ENCODE measurements around the gene KRTAP5-8.

Gene KRTAP5-8

DNA sequence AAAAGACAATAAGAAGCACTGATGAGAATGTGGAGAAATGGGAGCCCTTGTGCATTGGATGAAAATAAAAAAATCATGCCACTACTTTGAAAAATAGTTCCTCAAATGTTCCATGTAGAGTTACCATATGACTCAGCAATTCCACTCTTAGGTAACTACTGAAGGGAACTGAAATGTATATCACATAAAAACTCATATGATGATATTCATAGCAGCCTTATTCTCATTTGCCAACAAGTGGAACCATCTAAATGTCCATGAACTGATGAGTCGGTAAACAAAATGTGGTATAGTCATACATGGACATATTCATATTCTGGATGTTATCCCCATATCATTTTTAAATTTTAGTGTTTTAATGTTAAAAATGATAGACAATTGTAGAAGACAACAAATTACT lies 13.9 kb downstream of the KRTAP5-8 start:
- TF ChIP-seq, protein P1, sequence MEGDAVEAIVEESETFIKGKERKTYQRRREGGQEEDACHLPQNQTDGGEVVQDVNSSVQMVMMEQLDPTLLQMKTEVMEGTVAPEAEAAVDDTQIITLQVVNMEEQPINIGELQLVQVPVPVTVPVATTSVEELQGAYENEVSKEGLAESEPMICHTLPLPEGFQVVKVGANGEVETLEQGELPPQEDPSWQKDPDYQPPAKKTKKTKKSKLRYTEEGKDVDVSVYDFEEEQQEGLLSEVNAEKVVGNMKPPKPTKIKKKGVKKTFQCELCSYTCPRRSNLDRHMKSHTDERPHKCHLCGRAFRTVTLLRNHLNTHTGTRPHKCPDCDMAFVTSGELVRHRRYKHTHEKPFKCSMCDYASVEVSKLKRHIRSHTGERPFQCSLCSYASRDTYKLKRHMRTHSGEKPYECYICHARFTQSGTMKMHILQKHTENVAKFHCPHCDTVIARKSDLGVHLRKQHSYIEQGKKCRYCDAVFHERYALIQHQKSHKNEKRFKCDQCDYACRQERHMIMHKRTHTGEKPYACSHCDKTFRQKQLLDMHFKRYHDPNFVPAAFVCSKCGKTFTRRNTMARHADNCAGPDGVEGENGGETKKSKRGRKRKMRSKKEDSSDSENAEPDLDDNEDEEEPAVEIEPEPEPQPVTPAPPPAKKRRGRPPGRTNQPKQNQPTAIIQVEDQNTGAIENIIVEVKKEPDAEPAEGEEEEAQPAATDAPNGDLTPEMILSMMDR (IDR thresholded peaks at IDR 0.05; ENCODE audit: extremely low read depth, missing control alignments) = no peak
- DNase-seq (ENCODE audit: low spot score) = no peak

DNA sequence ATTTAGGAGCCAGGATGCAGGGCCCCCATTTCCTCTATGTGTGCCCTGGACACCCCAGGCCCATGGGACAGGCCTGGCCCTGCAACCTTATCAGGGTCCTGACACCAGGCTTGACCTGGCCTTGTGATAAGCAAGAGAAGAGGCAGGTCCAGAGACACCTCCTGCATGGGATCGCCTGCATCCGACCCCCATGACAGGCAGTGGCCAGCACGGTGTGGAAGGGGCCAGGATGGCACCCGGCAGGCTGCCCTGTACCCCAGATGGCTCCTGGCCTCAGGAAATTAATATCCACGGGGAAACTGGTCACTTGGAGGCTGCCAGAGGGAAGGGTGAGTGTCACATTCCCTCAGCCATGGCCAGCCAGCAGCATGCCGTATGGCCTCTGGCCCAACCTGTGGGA lies 17.2 kb downstream of the KRTAP5-8 start:
- TF ChIP-seq, protein P1 (IDR thresholded peaks at IDR 0.05; ENCODE audit: extremely low read depth, missing control alignments) = no peak
- DNase-seq (ENCODE audit: low spot score) = no peak

DNA sequence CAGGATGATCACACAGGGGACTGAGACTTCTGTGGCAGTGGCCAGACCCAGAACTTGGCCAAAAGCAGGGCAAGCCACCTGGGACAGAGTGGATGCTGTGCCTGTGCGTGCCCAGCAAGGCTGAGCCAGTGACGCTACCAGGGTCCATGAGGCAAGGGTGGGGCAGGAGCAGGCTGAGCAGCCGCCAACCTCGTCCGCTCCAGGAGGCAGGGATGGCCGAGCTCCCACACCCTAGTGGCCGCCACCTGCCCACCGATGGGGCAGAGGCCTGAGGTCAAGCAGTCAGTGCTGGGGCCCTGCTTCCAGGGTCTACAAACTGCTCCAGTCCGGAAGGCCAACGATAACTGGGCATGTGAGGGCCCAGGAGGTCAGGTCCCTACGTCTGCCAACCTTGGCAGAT lies 17.7 kb downstream of the KRTAP5-8 start:
- DNase-seq (ENCODE audit: low spot score) = no peak

DNA sequence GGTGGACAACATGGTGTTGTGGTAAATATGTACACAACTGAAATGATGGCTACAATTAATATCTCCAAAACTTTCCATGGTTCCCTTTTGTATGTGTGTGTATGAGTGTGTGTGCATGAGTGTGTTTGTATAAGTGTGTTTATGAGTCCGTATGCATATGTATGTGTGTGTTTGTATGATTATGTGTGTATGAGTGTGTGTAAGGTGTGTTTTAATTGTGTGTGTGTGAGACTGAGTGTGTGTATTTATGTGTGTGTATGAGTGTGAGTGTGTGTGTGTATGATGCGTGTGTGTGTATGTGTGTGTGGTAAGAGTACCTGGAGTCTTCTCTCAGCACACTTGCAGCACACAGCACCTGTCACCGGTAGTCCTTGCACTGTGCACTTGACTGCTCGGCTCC lies 18.2 kb downstream of the KRTAP5-8 start:
- TF ChIP-seq, protein P1 (IDR thresholded peaks at IDR 0.05; ENCODE audit: extremely low read depth, missing control alignments) = no peak
- DNase-seq (ENCODE audit: low spot score) = no peak

More for the DNA sequence above, 17.7 kb downstream of the KRTAP5-8 start:
- TF ChIP-seq, protein P1 (IDR thresholded peaks at IDR 0.05; ENCODE audit: extremely low read depth, missing control alignments) = no peak

DNA sequence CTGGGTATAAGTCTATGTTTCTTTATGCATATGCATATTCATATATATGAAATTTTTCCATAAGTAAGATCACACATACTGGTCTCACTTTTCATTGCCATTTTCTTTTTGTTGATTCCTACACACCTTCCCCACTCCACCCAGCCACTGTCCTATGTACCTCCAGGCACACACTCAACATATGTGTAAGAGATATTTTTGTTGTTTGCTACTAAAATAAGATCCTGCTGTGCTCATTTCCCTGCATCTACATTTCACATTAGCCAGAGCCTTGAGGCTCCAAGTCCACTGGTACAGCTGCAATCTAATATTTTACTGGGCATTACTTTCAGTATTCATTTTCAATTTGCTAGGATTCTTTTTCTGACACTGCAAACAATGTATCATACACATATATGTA lies 19.4 kb downstream of the KRTAP5-8 start:
- TF ChIP-seq, protein P1 (IDR thresholded peaks at IDR 0.05; ENCODE audit: extremely low read depth, missing control alignments) = no peak
- no peak for DNase-seq (ENCODE audit: low spot score)

DNA sequence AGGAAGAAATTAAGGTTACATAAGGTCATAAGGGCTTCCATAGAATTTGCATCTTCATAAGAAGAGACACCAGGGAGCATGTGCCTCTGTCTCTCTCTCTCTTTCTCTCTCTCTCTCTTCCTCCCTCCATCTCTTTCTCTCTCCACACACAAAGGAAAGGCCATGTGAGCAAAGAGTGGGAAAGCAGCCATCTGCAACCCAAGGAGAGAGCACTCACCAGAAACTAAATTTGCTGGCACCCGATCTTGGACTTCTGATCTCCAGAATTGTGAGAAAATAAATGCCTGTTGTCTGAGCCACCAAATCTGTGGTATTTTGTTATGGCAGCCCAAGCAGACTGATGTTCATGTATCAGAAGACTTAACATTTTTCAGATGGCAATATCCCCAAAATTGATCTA lies 21.2 kb downstream of the KRTAP5-8 start:
- DNase-seq (ENCODE audit: low spot score) = no peak

DNA sequence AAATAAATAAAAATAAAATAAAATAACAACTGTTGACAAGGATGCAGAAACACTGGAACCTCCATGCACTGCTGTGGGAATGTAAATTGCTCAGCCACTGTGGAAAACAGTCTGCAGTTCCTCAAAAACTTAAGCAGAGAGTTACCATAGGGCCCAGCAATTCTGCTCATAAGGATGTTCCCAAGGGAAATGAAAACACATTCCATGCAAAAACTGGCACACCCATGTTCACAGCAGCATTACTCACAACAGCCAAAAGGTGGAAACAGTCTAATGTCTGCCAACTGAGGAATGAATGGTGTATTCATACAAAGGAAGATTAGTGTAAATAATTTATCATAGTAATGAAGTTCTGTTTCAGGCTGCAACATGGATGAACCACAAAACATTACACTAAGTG lies 24.3 kb downstream of the KRTAP5-8 start:
- DNase-seq (ENCODE audit: low spot score) = no peak
- TF ChIP-seq, protein P1 (IDR thresholded peaks at IDR 0.05; ENCODE audit: extremely low read depth, missing control alignments) = no peak

More for the DNA sequence above, 21.2 kb downstream of the KRTAP5-8 start:
- TF ChIP-seq, protein P1 (IDR thresholded peaks at IDR 0.05; ENCODE audit: extremely low read depth, missing control alignments) = no peak
